Lower lobe of right lung (tissue), 2 donors: ENCODE measurements around the gene ZNF10. TPM values are rescaled to one million over a fixed set of nuclear protein-coding genes. Genes with fewer than 3 reads are reported as not detected.

ENCODE experiments used
- ATAC-seq, 2 donors: fragments of 200-7000 bp; cut with Tn5 transposase; one replicate each; pipeline ENCODE4 v1.9.1; 2020 to 2022; ENCODE audit warnings: mild to moderate bottlenecking in 2 of 2, moderate library complexity in 2 of 2
- DNase-seq: peaks from one replicate; pipeline ENCODE4 v3.0.0-alpha.2; 2020
- H3K27ac ChIP-seq: fragments of 200-600 bp; one replicate; pipeline ENCODE4 v1.8.0; 2022
- H3K27me3 ChIP-seq: fragments of 200-600 bp; one replicate; pipeline ENCODE4 v1.8.0; 2022; ENCODE audit warnings: low read depth
- H3K36me3 ChIP-seq: fragments of 200-600 bp; one replicate; pipeline ENCODE4 v1.8.0; 2022; ENCODE audit warnings: mild to moderate bottlenecking
- H3K4me1 ChIP-seq: fragments of 200-600 bp; one replicate; pipeline ENCODE4 v1.8.0; 2022
- H3K4me3 ChIP-seq: fragments of 200-600 bp; one replicate; pipeline ENCODE4 v1.8.0; 2022; ENCODE audit warnings: mild to moderate bottlenecking
- H3K9me3 ChIP-seq: fragments of 200-600 bp; one replicate; pipeline ENCODE4 v1.8.0; 2022
- CTCF ChIP-seq: fragments of 200-600 bp; IDR thresholded peaks from one replicate; pipeline ENCODE4 v1.8.0; 2022; ENCODE audit warnings: antibody characterized with exemption, mild to moderate bottlenecking
- intact Hi-C: fragments of 100-400 bp; cut with DNase I; formaldehyde crosslinking; loops from one replicate; pipeline ENCODE4 v1.11.0; 2022
- total RNA-seq: library from RNA; stranded (reverse); fragmentation: NEBNext Ultra II Directional; extraction: Animal tissue kit (Norgen Biotek cat#: 25700); gene quantifications from one replicate; pipeline ENCODE4 v1.2.1, GENCODE V29; 2021
- donor health status: DM: no; HTN: yes; CAD: no; lungs with severe emphysema.

ZNF10 gene
- total RNA-seq, 1 donor from 2014 or later, result 7.7 TPM

- DNase-seq (no peak), ATAC-seq (no peak)
- no peak for TF ChIP-seq CTCF
- Histone ChIP-seq H3K27me3 (no peaks in the 10 kb centered on the region), H3K4me3 (no peak overlapping the region), H3K9me3 (peaks cover 75% of the 10 kb centered on the region), H3K4me1 (no peaks in the 10 kb centered on the region), H3K27ac (no peak overlapping the region), H3K36me3 (no peaks in the 10 kb centered on the region)
- intact Hi-C loops, result no loop called here
Measured at GRCh38 chr12:133172491-133172890, 42.1 kb downstream of the ZNF10 start.

- DNase-seq, result no peak
- Histone ChIP-seq H3K4me3 (no peak overlapping the region), H3K4me1 (no peaks in the 10 kb centered on the region), H3K27ac (no peak overlapping the region), H3K27me3 (no peaks in the 10 kb centered on the region), H3K9me3 (peaks cover 73% of the 10 kb centered on the region), H3K36me3 (no peaks in the 10 kb centered on the region)
- TF ChIP-seq CTCF, result no peak
- intact Hi-C loops, result no loop called here
- ATAC-seq, result no peak
Measured at GRCh38 chr12:133174901-133175300, 44.5 kb downstream of the ZNF10 start.

GRCh38 chr12:133180669-133181068, 50.2 kb downstream of the ZNF10 start:
- Histone ChIP-seq H3K36me3 (peaks cover 19% of the 10 kb centered on the region), H3K9me3 (peaks cover 61% of the 10 kb centered on the region), H3K4me1 (peaks cover 12% of the 10 kb centered on the region), H3K27me3 (no peaks in the 10 kb centered on the region), H3K4me3 (no peak overlapping the region), H3K27ac (no peak overlapping the region)
- intact Hi-C loops, result no loop called here
- DNase-seq (no peak), ATAC-seq (no peak)
- no peak for TF ChIP-seq CTCF

GRCh38 chr12:133181238-133181959, 51.0 kb downstream of the ZNF10 start, which contains the start of gene ZNF268:
Gene ZNF268, plus strand, starts transcription at chr12:133181495. Its CDS starts 503 bp downstream, at chr12:133181998.
- Histone ChIP-seq H3K27me3 (no peaks in the 10 kb centered on the region), H3K9me3 (peaks cover 61% of the 10 kb centered on the region), H3K36me3 (peaks cover 23% of the 10 kb centered on the region), H3K4me3 (peak within 1 kb of the TSS; percentile 71), H3K27ac (peak within 1 kb of the TSS; percentile 78), H3K4me1 (peaks cover 12% of the 10 kb centered on the region)
- intact Hi-C loops, result no loop called here
- TF ChIP-seq CTCF, result peak; percentile 81
- peak; percentile 98 to 99 for ATAC-seq
- peak; percentile 94 for DNase-seq

- DNase-seq, result no peak
- no peak for ATAC-seq
- intact Hi-C loops, result no loop called here
- H3K36me3 ChIP-seq, result peaks cover 96% of the 10 kb centered on the region
- H3K27me3 ChIP-seq, result no peaks in the 10 kb centered on the region
- H3K27ac ChIP-seq, result no peak overlapping the region
- H3K4me1 ChIP-seq, result no peaks in the 10 kb centered on the region
- TF ChIP-seq CTCF, result no peak
- peaks cover 100% of the 10 kb centered on the region for H3K9me3 ChIP-seq
- H3K4me3 ChIP-seq, result no peak overlapping the region
Measured at GRCh38 chr12:133190176-133190575, 59.7 kb downstream of the ZNF10 start.
